HUES64 (cell line): Measurements from ENCODE around the gene S100A2.
"Not testable (repeated sequence)": the region's sequence is repeated elsewhere in the genome, so short reads cannot be mapped to it uniquely, and the experiment has no call there.

ENCODE experiments used
- H3K27ac ChIP-seq: 2 replicates; pipeline ENCODE4 v1.7.0; 2013; ENCODE audit warnings: low read depth, low read length, inconsistent platforms
- H3K27me3 ChIP-seq: 2 replicates; pipeline ENCODE4 v1.6.1; 2013; ENCODE audit warnings: mild to moderate bottlenecking, low read length; ENCODE audit not compliant: insufficient read depth
- H3K36me3 ChIP-seq: 2 replicates; pipeline ENCODE4 v1.6.1; 2013; ENCODE audit warnings: mild to moderate bottlenecking, low read length; ENCODE audit not compliant: insufficient read depth
- H3K4me1 ChIP-seq: 2 replicates; pipeline ENCODE4 v1.6.1; 2013; ENCODE audit warnings: mild to moderate bottlenecking, low read length, moderate library complexity; ENCODE audit not compliant: insufficient read depth
- H3K4me3 ChIP-seq: 2 replicates; pipeline ENCODE4 v1.5.1; 2013; ENCODE audit warnings: mild to moderate bottlenecking, low read length, moderate library complexity
- H3K9ac ChIP-seq: 2 replicates; pipeline ENCODE4 v1.6.1; 2013; ENCODE audit warnings: mild to moderate bottlenecking, low read depth, low read length
- H3K9me3 ChIP-seq: 2 replicates; pipeline ENCODE4 v1.6.1; 2013; ENCODE audit warnings: low read depth, low read length; ENCODE audit not compliant: insufficient read depth
- WGBS: fragments of 150-250, 120-280 bp; methylation state at CpG from one replicate; pipeline ENCODE4 v1.1.7; 2013; ENCODE audit warnings: missing lambda C conversion rate; 5-methylcytosine and 5-hydroxymethylcytosine counted together

The S100A2 gene

GRCh38 chr1:153563483-153563901 is 2.2 kb downstream of the S100A2 start:
- no peak overlapping the region for H3K4me3 ChIP-seq
- H3K27ac ChIP-seq = no peak overlapping the region
- 81% methylated on average over 6 of the region's 6 CpGs for WGBS
- H3K9ac ChIP-seq = no peak overlapping the region
- H3K4me1 ChIP-seq = peaks cover 31% of the 10 kb centered on the region
- H3K9me3 ChIP-seq = no peaks in the 10 kb centered on the region
- no peaks in the 10 kb centered on the region for H3K27me3 ChIP-seq
- no peaks in the 10 kb centered on the region for H3K36me3 ChIP-seq

DNA sequence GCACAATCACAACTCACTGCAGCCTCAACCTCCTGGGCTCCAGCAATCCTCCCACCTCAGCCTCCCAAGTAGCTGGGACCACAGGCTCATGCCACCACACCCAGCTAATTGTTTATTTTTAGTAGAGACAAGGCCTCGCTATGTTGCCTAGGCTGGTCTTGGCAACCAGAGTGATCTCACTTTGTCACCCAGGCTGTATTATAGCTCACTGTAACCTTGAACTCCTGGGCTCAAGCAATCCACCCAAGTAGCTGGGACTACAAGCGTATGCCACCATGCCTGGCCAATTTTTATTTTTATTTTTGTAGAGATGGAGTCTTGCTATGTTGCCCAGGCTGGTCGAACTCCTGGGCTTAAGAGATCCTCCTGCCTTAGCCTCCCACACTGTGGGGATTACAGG is 3.6 kb downstream of the S100A2 start:
- H3K27me3 ChIP-seq, H3K4me3 ChIP-seq, H3K9ac ChIP-seq, H3K27ac ChIP-seq, H3K9me3 ChIP-seq, H3K36me3 ChIP-seq: not testable (repeated sequence)
- 92% methylated on average over 3 of the region's 3 CpGs for WGBS
- H3K4me1 ChIP-seq = peaks cover 18% of the 10 kb centered on the region

GRCh38 chr1:153561466-153561985 is 4.1 kb downstream of the S100A2 start:
- H3K36me3 ChIP-seq = no peaks in the 10 kb centered on the region
- peaks cover 13% of the 10 kb centered on the region for H3K4me1 ChIP-seq
- no peak overlapping the region for H3K4me3 ChIP-seq
- no peaks in the 10 kb centered on the region for H3K27me3 ChIP-seq
- no peak overlapping the region for H3K27ac ChIP-seq
- WGBS = 95% methylated on average over 3 of the region's 3 CpGs
- H3K9me3 ChIP-seq = no peaks in the 10 kb centered on the region
- no peak overlapping the region for H3K9ac ChIP-seq

DNA sequence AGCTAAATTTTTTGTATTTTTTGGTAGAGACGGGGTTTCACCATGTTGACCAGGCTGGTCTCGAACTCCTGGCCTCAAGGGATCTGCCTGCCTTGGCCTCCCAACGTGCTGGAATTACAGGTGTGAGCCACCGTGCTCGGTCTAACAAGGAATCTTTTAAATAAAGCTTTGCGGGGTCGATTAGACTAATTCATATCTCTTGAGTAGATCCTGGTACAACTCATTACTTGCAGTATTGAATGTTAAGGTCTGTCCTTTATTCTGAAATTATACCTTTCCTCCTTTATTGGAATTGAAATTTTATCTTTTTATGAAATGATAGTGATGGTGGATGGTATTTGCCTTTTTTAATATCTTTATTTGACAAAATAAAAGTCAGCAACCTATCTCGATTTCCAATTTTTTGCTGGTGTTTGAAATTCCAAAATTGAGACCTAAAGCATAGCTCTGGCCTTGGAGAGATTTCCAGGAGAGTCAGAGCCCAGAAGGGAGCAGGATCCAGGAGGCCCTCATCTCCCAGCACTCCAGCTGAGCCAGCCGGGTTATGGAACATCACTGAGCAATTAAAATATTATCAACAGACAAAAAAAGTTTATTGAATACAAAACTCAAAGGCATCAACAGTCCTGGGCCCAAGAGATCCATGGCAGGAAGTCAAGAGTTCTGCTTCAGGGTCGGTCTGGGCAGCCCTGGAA is 4.7 kb downstream of the S100A2 start:
- H3K27me3 ChIP-seq = no peaks in the 10 kb centered on the region
- peaks cover 8% of the 10 kb centered on the region for H3K4me1 ChIP-seq
- WGBS = 92% methylated on average over 10 of the region's 10 CpGs
- H3K27ac ChIP-seq = no peak overlapping the region
- H3K36me3 ChIP-seq = no peaks in the 10 kb centered on the region
- no peak overlapping the region for H3K9ac ChIP-seq
- H3K9me3 ChIP-seq = no peaks in the 10 kb centered on the region
- no peak overlapping the region for H3K4me3 ChIP-seq

DNA sequence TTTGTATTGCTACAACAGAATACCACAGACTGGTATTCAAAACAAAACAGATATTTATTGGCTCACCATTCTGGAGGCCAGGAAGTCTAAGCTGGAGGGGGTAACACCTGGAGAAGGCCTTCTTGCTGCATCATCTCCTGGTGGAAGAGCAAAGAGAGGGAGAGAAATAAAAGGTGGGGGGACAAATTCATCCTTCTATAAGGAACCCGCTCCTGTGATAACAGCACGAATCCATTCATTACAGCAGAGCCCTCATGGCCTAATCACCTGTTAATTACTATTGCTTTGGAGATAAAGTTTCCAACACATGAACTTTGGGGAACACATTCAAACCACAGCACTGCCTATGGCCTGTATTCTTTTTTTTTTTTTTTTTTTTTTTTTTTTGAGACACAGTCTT is 5.4 kb downstream of the S100A2 start:
- no peak overlapping the region for H3K27ac ChIP-seq
- peaks cover under 1% of the 10 kb centered on the region; the same call in 1 of the 2 replicates for H3K4me1 ChIP-seq
- WGBS = 100% methylated on average over 2 of the region's 2 CpGs
- no peak overlapping the region for H3K4me3 ChIP-seq
- no peaks in the 10 kb centered on the region for H3K36me3 ChIP-seq
- no peaks in the 10 kb centered on the region for H3K27me3 ChIP-seq
- H3K9me3 ChIP-seq = no peaks in the 10 kb centered on the region
- H3K9ac ChIP-seq = no peak overlapping the region

DNA sequence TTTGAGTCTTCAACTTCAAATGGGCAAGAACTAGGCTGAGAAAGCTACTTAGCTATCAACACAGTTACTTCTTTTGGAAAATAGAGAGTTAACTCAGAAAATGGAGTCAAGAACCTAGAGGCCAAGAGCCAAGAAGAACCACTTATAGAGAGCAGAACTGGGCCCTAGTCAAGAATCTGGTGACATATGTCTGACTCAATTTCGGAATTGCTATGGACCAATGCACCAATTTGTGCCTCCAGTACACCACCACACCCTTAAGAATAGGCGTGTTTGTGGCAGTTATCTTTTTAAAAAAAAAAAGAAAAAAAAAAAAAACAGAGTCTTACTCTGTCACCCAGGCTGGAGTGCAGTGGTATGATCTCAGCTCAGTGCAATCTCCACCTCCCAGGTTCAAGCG is 7.8 kb downstream of the S100A2 start:
- H3K9me3 ChIP-seq = no peaks in the 10 kb centered on the region
- no peak overlapping the region for H3K4me3 ChIP-seq
- no peaks in the 10 kb centered on the region for H3K4me1 ChIP-seq
- no peak overlapping the region for H3K27ac ChIP-seq
- 94% methylated on average over 2 of the region's 3 CpGs for WGBS
- no peaks in the 10 kb centered on the region for H3K27me3 ChIP-seq
- no peak overlapping the region for H3K9ac ChIP-seq
- H3K36me3 ChIP-seq = no peaks in the 10 kb centered on the region

DNA sequence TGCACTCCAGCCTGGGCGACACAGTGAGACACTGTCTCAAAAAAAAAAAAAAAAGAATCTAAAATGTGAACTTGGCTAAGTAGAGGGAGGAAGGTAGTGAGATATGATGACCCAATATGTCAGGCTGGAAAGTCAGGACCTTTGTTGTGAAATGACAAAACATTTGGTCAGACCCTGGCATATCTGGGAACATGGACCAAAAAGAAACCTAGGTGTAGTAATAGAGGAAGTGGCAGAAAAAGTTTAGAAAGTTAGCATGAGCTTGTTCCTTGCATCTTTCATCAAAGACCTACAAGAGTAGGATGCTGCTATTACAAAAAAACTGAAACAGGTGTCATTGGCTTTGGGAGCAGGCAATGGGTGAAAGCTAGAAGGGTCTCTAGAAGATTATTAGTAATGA is 9.3 kb downstream of the S100A2 start:
- Histone ChIP-seq H3K36me3 (no peaks in the 10 kb centered on the region), H3K27ac (no peak overlapping the region), H3K9me3 (no peaks in the 10 kb centered on the region), H3K4me1 (no peaks in the 10 kb centered on the region), H3K4me3 (no peak overlapping the region), H3K27me3 (no peaks in the 10 kb centered on the region), H3K9ac (no peak overlapping the region)
- 100% methylated on average over 1 of the region's 1 CpG for WGBS

GRCh38 chr1:153553830-153554541 is 11.7 kb downstream of the S100A2 start:
- H3K9me3 ChIP-seq = no peaks in the 10 kb centered on the region
- H3K4me1 ChIP-seq = peaks cover 13% of the 10 kb centered on the region; the same call in 1 of the 2 replicates
- H3K27ac ChIP-seq = no peak overlapping the region
- no peak overlapping the region for H3K4me3 ChIP-seq
- H3K27me3 ChIP-seq = no peaks in the 10 kb centered on the region
- 100% methylated on average over 2 of the region's 2 CpGs for WGBS
- H3K36me3 ChIP-seq = no peaks in the 10 kb centered on the region
- H3K9ac ChIP-seq = no peak overlapping the region

GRCh38 chr1:153553096-153553495 is 12.5 kb downstream of the S100A2 start:
- 90% methylated on average over 12 of the region's 12 CpGs for WGBS
- no peaks in the 10 kb centered on the region for H3K27me3 ChIP-seq
- no peak overlapping the region for H3K4me3 ChIP-seq
- H3K36me3 ChIP-seq = no peaks in the 10 kb centered on the region
- no peak overlapping the region for H3K27ac ChIP-seq
- no peak overlapping the region for H3K9ac ChIP-seq
- H3K4me1 ChIP-seq = peaks cover 14% of the 10 kb centered on the region; the same call in 1 of the 2 replicates
- no peaks in the 10 kb centered on the region for H3K9me3 ChIP-seq

DNA sequence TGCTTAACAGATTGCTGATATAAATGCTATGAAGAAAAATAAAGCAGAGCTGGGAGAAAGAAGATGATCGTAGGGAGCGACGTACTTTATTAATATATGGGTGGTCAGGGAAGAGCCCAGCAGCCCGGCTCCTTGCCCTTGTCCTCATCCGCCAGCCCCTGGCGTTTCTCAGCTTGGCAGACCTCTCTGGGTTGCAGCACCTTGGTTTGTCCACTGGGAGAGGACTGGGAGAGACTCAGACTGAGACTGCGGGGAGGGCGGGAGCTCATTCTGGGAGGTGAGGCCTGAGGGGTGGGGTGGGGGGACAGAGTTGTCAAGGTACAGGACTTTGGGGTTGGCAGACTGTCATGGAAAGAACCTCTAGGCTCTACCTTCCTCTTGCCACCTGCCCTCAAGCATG is 13.3 kb downstream of the S100A2 start:
- Histone ChIP-seq H3K27me3 (no peaks in the 10 kb centered on the region), H3K4me1 (peaks cover 14% of the 10 kb centered on the region; the same call in 1 of the 2 replicates), H3K36me3 (no peaks in the 10 kb centered on the region), H3K9me3 (no peaks in the 10 kb centered on the region), H3K4me3 (no peak overlapping the region), H3K9ac (no peak overlapping the region), H3K27ac (no peak overlapping the region)
- WGBS = 87% methylated on average over 8 of the region's 8 CpGs

GRCh38 chr1:153550827-153551500 is 14.7 kb downstream of the S100A2 start:
- Histone ChIP-seq H3K27ac (no peak overlapping the region), H3K4me1 (peaks cover 14% of the 10 kb centered on the region; the same call in 1 of the 2 replicates), H3K27me3 (no peaks in the 10 kb centered on the region), H3K4me3 (no peak overlapping the region), H3K9ac (no peak overlapping the region), H3K36me3 (no peaks in the 10 kb centered on the region), H3K9me3 (no peaks in the 10 kb centered on the region)
- 87% methylated on average over 10 of the region's 10 CpGs for WGBS
